ENCODE results near the gene EIF4A3. TPM values are rescaled to one million over a fixed set of nuclear protein-coding genes. Genes with fewer than 3 reads are reported as not detected.

EIF4A3 gene
- total and polyA plus RNA-seq, 2 donors: 76.3 to 116 TPM

GRCh38 chr17:80102664-80103448 is 44.1 kb downstream of the EIF4A3 start:
- no peak for DNase-seq (ENCODE audit: low read depth in 6 of 9, low spot score in 9 of 9)
- Histone ChIP-seq H3K4me3 (ENCODE audit: low read length in 2 of 2) (no peak overlapping the region), H3K36me3 (ENCODE audit: control insufficient read depth in 2 of 2, insufficient read depth in 2 of 2, low read length in 1 of 2) (no peaks in the 10 kb centered on the region), H3K9me3 (ENCODE audit: control insufficient read depth in 2 of 2, insufficient read depth in 1 of 2, low read length in 1 of 2) (peaks cover 0 to 6% of the 10 kb centered on the region in 2 donors), H3K4me1 (ENCODE audit: control insufficient read depth in 2 of 2, insufficient read depth in 2 of 2, low read length in 2 of 2) (peaks cover 6 to 48% of the 10 kb centered on the region in 2 donors), H3K27me3 (ENCODE audit: control insufficient read depth in 2 of 2, insufficient read depth in 1 of 2, low read length in 1 of 2) (peaks cover 0 to 6% of the 10 kb centered on the region in 2 donors), H3K27ac (ENCODE audit: low read depth in 1 of 2, low read length in 1 of 2) (no peak overlapping the region)
- WGBS: 93% methylated on average over 15 of the region's 15 CpGs

- Histone ChIP-seq H3K36me3 (ENCODE audit: control insufficient read depth in 2 of 2, insufficient read depth in 2 of 2, low read length in 1 of 2) (no peaks in the 10 kb centered on the region), H3K4me1 (ENCODE audit: control insufficient read depth in 2 of 2, insufficient read depth in 2 of 2, low read length in 2 of 2) (peaks cover 6 to 48% of the 10 kb centered on the region in 2 donors), H3K27me3 (ENCODE audit: control insufficient read depth in 2 of 2, insufficient read depth in 1 of 2, low read length in 1 of 2) (peaks cover 0 to 6% of the 10 kb centered on the region in 2 donors), H3K9me3 (ENCODE audit: control insufficient read depth in 2 of 2, insufficient read depth in 1 of 2, low read length in 1 of 2) (peaks cover 0 to 6% of the 10 kb centered on the region in 2 donors), H3K27ac (ENCODE audit: low read depth in 1 of 2, low read length in 1 of 2) (no peak overlapping the region), H3K4me3 (ENCODE audit: low read length in 2 of 2) (peak overlapping the region; percentile 78 to 79)
- peak in 1 of 9 donors; percentile 31 for DNase-seq (ENCODE audit: low read depth in 6 of 9, low spot score in 9 of 9)
- WGBS: 37% methylated on average over 21 of the region's 21 CpGs
These were observed 44.8 kb downstream of the EIF4A3 start for GRCh38 chr17:80101946-80102663.

GRCh38 chr17:80101011-80101945 is 45.6 kb downstream of the EIF4A3 start, which contains the start of gene GAA:
Gene GAA (plus strand): TSS chr17:80101581. CDS start chr17:80104587, 3,006 bp downstream.
- H3K27me3 ChIP-seq (ENCODE audit: control insufficient read depth in 2 of 2, insufficient read depth in 1 of 2, low read length in 1 of 2): peaks cover 0 to 6% of the 10 kb centered on the region in 2 donors
- DNase-seq (ENCODE audit: low read depth in 6 of 9, low spot score in 9 of 9): peak; percentile 62 to 96 (median 84)

GRCh38 chr17:80100035-80100323 is 46.9 kb downstream of the EIF4A3 start:
- H3K36me3 ChIP-seq (ENCODE audit: control insufficient read depth in 2 of 2, insufficient read depth in 2 of 2, low read length in 1 of 2): no peaks in the 10 kb centered on the region
- H3K4me1 ChIP-seq (ENCODE audit: control insufficient read depth in 2 of 2, insufficient read depth in 2 of 2, low read length in 2 of 2): peaks cover 6 to 42% of the 10 kb centered on the region in 2 donors
- WGBS: 53% methylated on average over 4 of the region's 4 CpGs
- H3K4me3 ChIP-seq (ENCODE audit: low read length in 2 of 2): no peak overlapping the region
- DNase-seq (ENCODE audit: low read depth in 6 of 9, low spot score in 9 of 9): no peak
- H3K27me3 ChIP-seq (ENCODE audit: control insufficient read depth in 2 of 2, insufficient read depth in 1 of 2, low read length in 1 of 2): peaks cover 0 to 6% of the 10 kb centered on the region in 2 donors
- no peak overlapping the region for H3K27ac ChIP-seq (ENCODE audit: low read depth in 1 of 2, low read length in 1 of 2)
- peaks cover 0 to 6% of the 10 kb centered on the region in 2 donors for H3K9me3 ChIP-seq (ENCODE audit: control insufficient read depth in 2 of 2, insufficient read depth in 1 of 2, low read length in 1 of 2)

More at GRCh38 chr17:80101011-80101945, 45.6 kb downstream of the EIF4A3 start, which contains the start of gene GAA:
- Histone ChIP-seq H3K4me1 (ENCODE audit: control insufficient read depth in 2 of 2, insufficient read depth in 2 of 2, low read length in 2 of 2) (peaks cover 6 to 48% of the 10 kb centered on the region in 2 donors), H3K9me3 (ENCODE audit: control insufficient read depth in 2 of 2, insufficient read depth in 1 of 2, low read length in 1 of 2) (peaks cover 0 to 6% of the 10 kb centered on the region in 2 donors), H3K27ac (ENCODE audit: low read depth in 1 of 2, low read length in 1 of 2) (peak within 1 kb of the TSS; percentile 46 to 74), H3K36me3 (ENCODE audit: control insufficient read depth in 2 of 2, insufficient read depth in 2 of 2, low read length in 1 of 2) (no peaks in the 10 kb centered on the region), H3K4me3 (ENCODE audit: low read length in 2 of 2) (peak within 1 kb of the TSS; percentile 78 to 79)
- WGBS: under 1% methylated on average over 114 of the region's 114 CpGs

DNA sequence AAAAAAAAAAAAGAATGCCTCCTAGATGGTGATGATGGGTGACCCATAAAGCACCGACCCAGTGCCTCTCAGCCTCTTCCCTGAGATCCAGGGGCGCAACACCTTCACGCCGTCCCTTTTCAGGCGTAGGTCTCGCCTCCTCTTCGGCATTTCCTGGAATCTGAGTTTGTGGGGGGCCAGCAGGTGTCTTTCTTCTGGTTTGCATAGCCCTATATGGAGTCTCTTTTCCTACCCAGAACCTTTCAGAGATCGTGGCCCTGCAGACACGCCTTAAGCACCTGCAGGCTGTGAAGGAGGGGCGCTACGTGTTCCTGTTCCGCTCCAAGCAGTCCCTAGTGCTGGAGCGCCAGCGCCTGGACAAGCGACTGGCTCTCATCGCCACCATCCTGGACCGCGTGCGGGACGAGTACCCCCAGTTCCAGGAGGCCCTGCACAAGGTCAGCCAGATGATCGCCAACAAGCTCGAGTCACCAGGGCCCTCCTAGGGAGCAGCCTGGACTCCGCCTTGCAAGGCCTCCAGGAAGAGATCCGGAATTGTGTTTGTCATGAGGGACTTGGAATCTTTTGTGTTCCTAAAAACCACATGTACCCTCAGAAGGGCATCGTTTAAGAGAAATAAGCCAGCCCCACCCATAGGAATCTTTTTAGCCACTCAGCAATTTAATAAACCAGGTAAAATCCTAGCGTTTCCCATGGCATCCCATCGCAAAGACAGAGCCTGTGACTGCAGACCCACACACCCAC is 47.5 kb downstream of the EIF4A3 start:
- no peak for DNase-seq (ENCODE audit: low read depth in 6 of 9, low spot score in 9 of 9)
- no peaks in the 10 kb centered on the region for H3K36me3 ChIP-seq (ENCODE audit: control insufficient read depth in 2 of 2, insufficient read depth in 2 of 2, low read length in 1 of 2)
- WGBS: 72% methylated on average over 27 of the region's 27 CpGs

GRCh38 chr17:80097844-80098691 is 48.9 kb downstream of the EIF4A3 start:
- Histone ChIP-seq H3K9me3 (ENCODE audit: control insufficient read depth in 2 of 2, insufficient read depth in 1 of 2, low read length in 1 of 2) (peaks cover 0 to 6% of the 10 kb centered on the region in 2 donors), H3K36me3 (ENCODE audit: control insufficient read depth in 2 of 2, insufficient read depth in 2 of 2, low read length in 1 of 2) (no peaks in the 10 kb centered on the region), H3K4me3 (ENCODE audit: low read length in 2 of 2) (no peak overlapping the region), H3K4me1 (ENCODE audit: control insufficient read depth in 2 of 2, insufficient read depth in 2 of 2, low read length in 2 of 2) (peaks cover 6 to 29% of the 10 kb centered on the region in 2 donors), H3K27ac (ENCODE audit: low read depth in 1 of 2, low read length in 1 of 2) (no peak overlapping the region), H3K27me3 (ENCODE audit: control insufficient read depth in 2 of 2, insufficient read depth in 1 of 2, low read length in 1 of 2) (peaks cover 0 to 6% of the 10 kb centered on the region in 2 donors)
- 93% methylated on average over 23 of the region's 23 CpGs for WGBS
- no peak for DNase-seq (ENCODE audit: low read depth in 6 of 9, low spot score in 9 of 9)

More for the DNA sequence above, 47.5 kb downstream of the EIF4A3 start:
- Histone ChIP-seq H3K27me3 (ENCODE audit: control insufficient read depth in 2 of 2, insufficient read depth in 1 of 2, low read length in 1 of 2) (peaks cover 0 to 6% of the 10 kb centered on the region in 2 donors), H3K4me3 (ENCODE audit: low read length in 2 of 2) (no peak overlapping the region), H3K27ac (ENCODE audit: low read depth in 1 of 2, low read length in 1 of 2) (no peak overlapping the region), H3K9me3 (ENCODE audit: control insufficient read depth in 2 of 2, insufficient read depth in 1 of 2, low read length in 1 of 2) (peaks cover 0 to 6% of the 10 kb centered on the region in 2 donors), H3K4me1 (ENCODE audit: control insufficient read depth in 2 of 2, insufficient read depth in 2 of 2, low read length in 2 of 2) (peaks cover 6 to 42% of the 10 kb centered on the region in 2 donors)

DNA sequence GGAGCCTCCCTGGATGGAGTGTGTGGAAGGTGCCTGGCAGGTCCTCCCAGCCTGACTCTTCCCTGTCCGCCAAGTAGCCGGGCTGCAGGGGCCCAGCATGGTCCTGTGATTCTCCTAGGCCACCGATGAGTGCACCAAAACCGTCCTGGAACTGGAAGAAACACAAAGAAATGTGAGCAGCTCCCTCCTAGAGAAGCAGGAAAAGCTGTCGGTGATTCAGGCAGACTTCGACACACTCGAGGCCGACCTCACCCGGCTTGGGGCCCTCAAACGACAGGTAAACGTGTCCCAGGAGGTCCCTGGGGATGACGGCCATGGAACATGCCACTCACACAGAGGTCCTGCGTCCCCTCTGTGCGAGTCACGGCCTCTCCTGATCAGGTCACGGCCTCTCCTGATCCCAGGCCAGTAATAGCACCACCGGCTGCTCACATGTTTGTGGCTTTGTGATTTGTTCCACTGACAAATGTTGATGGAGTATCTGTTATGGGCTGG is 49.8 kb downstream of the EIF4A3 start:
- 97% methylated on average over 17 of the region's 17 CpGs for WGBS
- Histone ChIP-seq H3K9me3 (ENCODE audit: control insufficient read depth in 2 of 2, insufficient read depth in 1 of 2, low read length in 1 of 2) (peaks cover 0 to 4% of the 10 kb centered on the region in 2 donors), H3K27me3 (ENCODE audit: control insufficient read depth in 2 of 2, insufficient read depth in 1 of 2, low read length in 1 of 2) (peaks cover 0 to 6% of the 10 kb centered on the region in 2 donors), H3K27ac (ENCODE audit: low read depth in 1 of 2, low read length in 1 of 2) (no peak overlapping the region), H3K4me1 (ENCODE audit: control insufficient read depth in 2 of 2, insufficient read depth in 2 of 2, low read length in 2 of 2) (peaks cover 6 to 21% of the 10 kb centered on the region in 2 donors), H3K36me3 (ENCODE audit: control insufficient read depth in 2 of 2, insufficient read depth in 2 of 2, low read length in 1 of 2) (no peaks in the 10 kb centered on the region), H3K4me3 (ENCODE audit: low read length in 2 of 2) (no peak overlapping the region)
- no peak for DNase-seq (ENCODE audit: low read depth in 6 of 9, low spot score in 9 of 9)
